Lung (tissue), 12 donors: ENCODE data around the gene NACC1. TPM values are rescaled to one million over a fixed set of nuclear protein-coding genes. Genes with fewer than 3 reads are reported as not detected.

Experiments used
- ATAC-seq: fragments of 200-7000 bp; cut with Tn5 transposase; one replicate; pipeline ENCODE4 v1.9.1; 2020; ENCODE audit warnings: moderate number of reproducible peaks; ENCODE audit not compliant: insufficient read depth, low FRiP score
- DNase-seq, 3 donors: peaks; one replicate each; pipeline ENCODE4 v3.0.0-alpha.2; 2013 to 2017
- H3K27ac ChIP-seq, 2 donors: one replicate each; pipeline ENCODE4 v1.5.1; 2013; ENCODE audit warnings: mild to moderate bottlenecking in 2 of 2, moderate library complexity in 2 of 2, control low read depth in 1 of 2, inconsistent platforms in 1 of 2, low read depth in 1 of 2, low read length in 1 of 2
- H3K27me3 ChIP-seq, 3 donors: one replicate each; pipeline ENCODE4 v1.5.1; 2013; ENCODE audit warnings: low read length in 2 of 3; ENCODE audit not compliant: control insufficient read depth in 3 of 3, insufficient read depth in 3 of 3
- H3K36me3 ChIP-seq, 4 donors: one replicate each; pipeline ENCODE4 v1.5.1; 2013; ENCODE audit warnings: low read length in 4 of 4, mild to moderate bottlenecking in 1 of 4, moderate library complexity in 1 of 4; ENCODE audit not compliant: control insufficient read depth in 4 of 4, insufficient read depth in 4 of 4
- H3K4me1 ChIP-seq, 5 donors: one replicate each; pipeline ENCODE4 v1.5.1; 2013; ENCODE audit warnings: low read length in 5 of 5, mild to moderate bottlenecking in 2 of 5, moderate library complexity in 1 of 5; ENCODE audit not compliant: control insufficient read depth in 5 of 5, insufficient read depth in 5 of 5
- H3K4me3 ChIP-seq: one replicate; pipeline ENCODE4 v1.5.1; 2013; ENCODE audit warnings: mild to moderate bottlenecking, control low read depth, moderate library complexity
- H3K9ac ChIP-seq, 2 donors: one replicate each; pipeline ENCODE4 v1.5.1; 2013; ENCODE audit warnings: low read length in 2 of 2, control low read depth in 1 of 2; ENCODE audit not compliant: insufficient read depth in 1 of 2
- H3K9me3 ChIP-seq, 4 donors: one replicate each; pipeline ENCODE4 v1.5.1; 2013; ENCODE audit warnings: low read length in 3 of 4, mild to moderate bottlenecking in 1 of 4, moderate library complexity in 1 of 4; ENCODE audit not compliant: control insufficient read depth in 4 of 4, insufficient read depth in 3 of 4
- WGBS, 2 donors: extraction: QIAGEN DNeasy Blood & Tissue Kit; methylation state at CpG; one replicate each; pipeline ENCODE4 v1.1.7; 2013; 5-methylcytosine and 5-hydroxymethylcytosine counted together
- polyA plus RNA-seq, 2 donors: library from polyadenylated mRNA; stranded (reverse); fragments of 200-250 nt; gene quantifications; one replicate each; pipeline ENCODE4 v1.2.1, GENCODE V29; 2013
- total RNA-seq, 2 donors: library from RNA; depleted of rRNA in 1 of 2; stranded (reverse); fragments of >200 nt in 1 of 2; gene quantifications; one replicate each; pipeline ENCODE4 v1.2.1, GENCODE V29; 2014 to 2021
- TF ChIP-seq, protein P1 (sequence below): IDR thresholded peaks from 2 replicates; pipeline ENCODE4 v1.5.1; 2012; ENCODE audit warnings: mild to moderate bottlenecking; ENCODE audit errors: control extremely low read depth, extremely low read depth
- donor health status: control.
- donor health status: control.
- donor health status: Bipolar disorder and iron deficiency.
- donor health status: healthy.
- donor health status: DM: yes; HTN: yes; CAD: no.

NACC1 gene
- total and polyA plus RNA-seq, 4 donors = 18.4 to 94.8 (median 58.2) TPM

DNA sequence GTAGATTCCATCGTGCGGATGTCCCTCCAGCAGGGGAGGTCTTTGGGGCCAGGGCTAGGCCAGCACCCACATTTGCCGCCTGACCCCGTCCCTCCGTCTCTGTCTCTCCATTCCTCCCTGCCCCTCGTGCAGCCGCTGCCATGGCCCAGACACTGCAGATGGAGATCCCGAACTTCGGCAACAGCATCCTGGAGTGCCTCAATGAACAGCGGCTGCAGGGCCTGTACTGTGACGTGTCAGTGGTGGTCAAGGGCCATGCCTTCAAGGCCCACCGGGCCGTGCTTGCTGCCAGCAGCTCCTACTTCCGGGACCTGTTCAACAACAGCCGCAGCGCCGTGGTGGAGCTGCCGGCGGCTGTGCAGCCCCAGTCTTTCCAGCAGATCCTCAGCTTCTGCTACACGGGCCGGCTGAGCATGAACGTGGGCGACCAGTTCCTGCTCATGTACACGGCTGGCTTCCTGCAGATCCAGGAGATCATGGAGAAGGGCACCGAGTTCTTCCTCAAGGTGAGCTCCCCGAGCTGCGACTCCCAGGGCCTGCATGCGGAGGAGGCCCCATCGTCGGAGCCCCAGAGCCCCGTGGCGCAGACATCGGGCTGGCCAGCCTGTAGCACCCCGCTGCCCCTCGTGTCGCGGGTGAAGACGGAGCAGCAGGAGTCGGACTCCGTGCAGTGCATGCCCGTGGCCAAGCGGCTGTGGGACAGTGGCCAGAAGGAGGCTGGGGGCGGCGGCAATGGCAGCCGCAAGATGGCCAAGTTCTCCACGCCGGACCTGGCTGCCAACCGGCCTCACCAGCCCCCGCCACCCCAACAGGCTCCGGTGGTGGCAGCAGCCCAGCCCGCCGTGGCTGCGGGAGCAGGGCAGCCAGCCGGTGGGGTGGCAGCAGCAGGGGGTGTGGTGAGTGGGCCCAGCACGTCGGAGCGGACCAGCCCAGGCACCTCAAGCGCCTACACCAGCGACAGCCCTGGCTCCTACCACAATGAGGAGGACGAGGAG, 17.3 kb downstream of the NACC1 start:
- WGBS, 2 donors = 95% methylated on average over 60 of the region's 60 CpGs
- Histone ChIP-seq H3K4me3 (no peak overlapping the region), H3K9me3 (no peaks in the 10 kb centered on the region), H3K9ac (no peak overlapping the region), H3K27ac (peak overlapping the region; percentile 51 to 67), H3K36me3 (peaks cover 3 to 35% (median 11%) of the 10 kb centered on the region in 4 donors), H3K4me1 (peaks cover 0 to 20% (median 0%) of the 10 kb centered on the region in 5 donors), H3K27me3 (no peaks in the 10 kb centered on the region)
- TF ChIP-seq, protein P1, sequence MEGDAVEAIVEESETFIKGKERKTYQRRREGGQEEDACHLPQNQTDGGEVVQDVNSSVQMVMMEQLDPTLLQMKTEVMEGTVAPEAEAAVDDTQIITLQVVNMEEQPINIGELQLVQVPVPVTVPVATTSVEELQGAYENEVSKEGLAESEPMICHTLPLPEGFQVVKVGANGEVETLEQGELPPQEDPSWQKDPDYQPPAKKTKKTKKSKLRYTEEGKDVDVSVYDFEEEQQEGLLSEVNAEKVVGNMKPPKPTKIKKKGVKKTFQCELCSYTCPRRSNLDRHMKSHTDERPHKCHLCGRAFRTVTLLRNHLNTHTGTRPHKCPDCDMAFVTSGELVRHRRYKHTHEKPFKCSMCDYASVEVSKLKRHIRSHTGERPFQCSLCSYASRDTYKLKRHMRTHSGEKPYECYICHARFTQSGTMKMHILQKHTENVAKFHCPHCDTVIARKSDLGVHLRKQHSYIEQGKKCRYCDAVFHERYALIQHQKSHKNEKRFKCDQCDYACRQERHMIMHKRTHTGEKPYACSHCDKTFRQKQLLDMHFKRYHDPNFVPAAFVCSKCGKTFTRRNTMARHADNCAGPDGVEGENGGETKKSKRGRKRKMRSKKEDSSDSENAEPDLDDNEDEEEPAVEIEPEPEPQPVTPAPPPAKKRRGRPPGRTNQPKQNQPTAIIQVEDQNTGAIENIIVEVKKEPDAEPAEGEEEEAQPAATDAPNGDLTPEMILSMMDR = no peak
- ATAC-seq (no peak), DNase-seq (no peak)

DNA sequence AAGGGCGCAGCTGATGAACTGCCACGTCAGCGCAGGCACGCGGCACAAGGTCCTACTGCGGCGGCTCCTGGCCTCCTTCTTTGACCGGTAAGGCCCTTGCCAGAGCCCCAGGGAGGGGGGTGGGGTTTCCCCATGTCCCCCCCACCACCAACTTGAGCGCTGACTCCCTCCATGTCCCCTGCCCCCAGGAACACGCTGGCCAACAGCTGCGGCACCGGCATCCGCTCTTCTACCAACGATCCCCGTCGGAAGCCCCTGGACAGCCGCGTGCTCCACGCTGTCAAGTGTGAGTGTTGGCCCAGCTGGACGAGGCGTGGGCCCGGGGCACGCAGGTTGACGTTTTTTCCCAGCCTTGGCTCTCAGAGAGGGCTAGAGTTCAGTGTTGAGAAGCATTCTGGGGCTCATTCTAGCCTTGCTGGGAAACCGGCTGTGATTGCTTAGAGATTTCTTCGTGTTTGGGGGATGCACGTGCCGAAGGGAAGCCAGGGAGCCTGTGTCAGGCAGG, 19.3 kb downstream of the NACC1 start:
- no peak overlapping the region for H3K4me3 ChIP-seq
- ATAC-seq = no peak
- H3K27me3 ChIP-seq = no peaks in the 10 kb centered on the region
- TF ChIP-seq, protein P1 = no peak
- H3K9me3 ChIP-seq = no peaks in the 10 kb centered on the region
- H3K4me1 ChIP-seq = peaks cover 0 to 20% (median 0%) of the 10 kb centered on the region in 5 donors
- peaks cover 3 to 35% (median 11%) of the 10 kb centered on the region in 4 donors for H3K36me3 ChIP-seq
- DNase-seq = no peak
- no peak overlapping the region for H3K9ac ChIP-seq
- no peak overlapping the region for H3K27ac ChIP-seq
- 94% methylated on average over 28 of the region's 28 CpGs for WGBS, 2 donors

DNA sequence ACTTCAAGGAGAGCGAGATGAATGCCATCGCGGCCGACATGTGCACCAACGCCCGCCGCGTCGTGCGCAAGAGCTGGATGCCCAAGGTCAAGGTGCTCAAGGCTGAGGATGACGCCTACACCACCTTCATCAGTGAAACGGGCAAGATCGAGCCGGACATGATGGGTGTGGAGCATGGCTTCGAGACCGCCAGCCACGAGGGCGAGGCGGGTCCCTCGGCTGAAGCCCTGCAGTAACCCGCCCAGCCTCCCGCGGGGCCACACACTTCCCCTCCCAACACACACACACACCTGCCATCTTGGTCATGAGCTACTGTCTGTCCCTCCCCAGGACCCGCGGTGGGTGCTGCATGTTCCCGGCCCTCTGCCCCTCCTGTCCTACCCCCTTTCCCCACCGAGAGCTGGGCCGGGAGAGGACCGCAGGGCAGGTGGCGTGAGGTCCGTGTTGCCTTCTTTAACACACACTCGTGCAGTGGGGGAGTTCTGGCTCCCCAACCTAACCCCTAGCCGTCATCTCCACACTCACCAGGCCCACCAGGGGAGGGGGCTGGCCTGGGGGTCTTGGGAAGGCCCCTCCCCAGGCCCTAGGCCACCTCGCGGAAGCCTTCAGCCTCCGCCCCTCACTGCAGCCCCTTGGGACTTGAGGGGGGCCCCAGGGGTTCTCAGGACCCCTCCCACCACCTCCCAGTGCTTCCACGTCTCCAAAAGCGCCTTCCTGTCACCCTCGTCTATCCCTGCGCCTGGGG, 20.3 kb downstream of the NACC1 start:
- DNase-seq (no peak), ATAC-seq (no peak)
- 86 to 90% methylated on average over 40 of the region's 40 CpGs for WGBS, 2 donors
- TF ChIP-seq, protein P1 = no peak
- Histone ChIP-seq H3K9me3 (no peaks in the 10 kb centered on the region), H3K4me3 (no peak overlapping the region), H3K9ac (no peak overlapping the region), H3K36me3 (peaks cover 3 to 35% (median 11%) of the 10 kb centered on the region in 4 donors), H3K4me1 (peaks cover 0 to 16% (median 0%) of the 10 kb centered on the region in 5 donors), H3K27me3 (no peaks in the 10 kb centered on the region), H3K27ac (no peak overlapping the region)
